Endothelial cell of umbilical vein (primary cell): ENCODE measurements around the gene DIPK1C. TPM values are rescaled to one million over a fixed set of nuclear protein-coding genes. Genes with fewer than 3 reads are reported as not detected.

ENCODE experiments used
- BruUV-seq: library from RNA; stranded (reverse); fragments of 400-500 nt; replicated peaks from 2 replicates; lab custom pipeline; 2021; lab: Mats Ljungman, UMichigan
- CTCF ChIA-PET: fragments of 300-600, 350-600 bp; sonication (Branson Sonifier 250); formaldehyde crosslinking; loops from one replicate; lab custom pipeline; 2021; ENCODE audit warnings: antibody characterized with exemption, inconsistent platforms; lab: Charles Lee
- POLR2A ChIA-PET: fragments of 300-600, 350-600 bp; sonication (Branson Sonifier 250); formaldehyde crosslinking; loops from one replicate; lab custom pipeline; 2021; ENCODE audit warnings: antibody characterized with exemption, inconsistent platforms; lab: Charles Lee
- DNase-seq: peaks from one replicate; pipeline ENCODE4 v3.0.0-alpha.2; 2011; ENCODE audit warnings: low read depth, low spot score
- FAIRE-seq: peaks from 2 replicates; lab custom pipeline; 2011; peaks lifted over from hg19 to GRCh38; lab: Jason Lieb, UNC
- H2AFZ ChIP-seq: 2 replicates; pipeline ENCODE4 v1.6.0; 2012; ENCODE audit warnings: low read depth, low read length, control low read depth, inconsistent platforms
- H3K27ac ChIP-seq: 2 replicates; pipeline ENCODE4 v1.5.1; 2011; ENCODE audit warnings: low read depth, mild to moderate bottlenecking, control low read depth, low read length, moderate library complexity; ENCODE audit not compliant: insufficient read depth
- H3K27me3 ChIP-seq, 2 experiments: 2 replicates each; pipeline versions ENCODE4 v1.6.0 to v1.6.1; 2011; ENCODE audit warnings: low read length in 2 of 2, mixed read lengths in 1 of 2; ENCODE audit not compliant: control insufficient read depth in 2 of 2, insufficient read depth in 2 of 2
- H3K36me3 ChIP-seq, 2 experiments: 2 replicates in 1 of 2; 3 replicates in 1 of 2; pipeline ENCODE4 v1.5.1; 2011; ENCODE audit warnings: low read length in 2 of 2, mild to moderate bottlenecking in 1 of 2, moderate library complexity in 1 of 2; ENCODE audit not compliant: control insufficient read depth in 2 of 2, insufficient read depth in 2 of 2; ENCODE audit errors: extremely low read depth in 1 of 2
- H3K4me1 ChIP-seq: 3 replicates; pipeline ENCODE4 v1.5.1; 2011; ENCODE audit warnings: mild to moderate bottlenecking, low read length; ENCODE audit not compliant: control insufficient read depth, insufficient read depth; ENCODE audit errors: extremely low read depth
- H3K4me2 ChIP-seq: 2 replicates; pipeline ENCODE4 v1.6.1; 2011; ENCODE audit warnings: low read length, control low read depth, mixed read lengths; ENCODE audit not compliant: insufficient read depth
- H3K4me3 ChIP-seq, 3 experiments: fragments of 200-600 bp in 1 of 3; sonication (generic), shearing (Covaris generic) in 1 of 3; replicated peaks in 1 of 3; 2 replicates each; pipeline ENCODE4 v1.5.1; 2011 to 2016; ENCODE audit warnings: control low read depth in 3 of 3, low read length in 3 of 3, mild to moderate bottlenecking in 2 of 3, inconsistent platforms in 1 of 3, low read depth in 1 of 3, moderate library complexity in 1 of 3; ENCODE audit not compliant: insufficient read depth in 1 of 3
- H3K79me2 ChIP-seq: 2 replicates; pipeline ENCODE4 v1.6.0; 2012; ENCODE audit warnings: low read length, inconsistent platforms; ENCODE audit not compliant: control insufficient read depth, insufficient read depth
- H3K9ac ChIP-seq: replicated peaks from 2 replicates; pipeline ENCODE3; 2011; ENCODE audit warnings: low read length, control low read depth; ENCODE audit not compliant: insufficient read depth; ENCODE audit errors: extremely low read depth
- H3K9me1 ChIP-seq: replicated peaks from 3 replicates; pipeline ENCODE4 v1.6.0; 2011; ENCODE audit warnings: mild to moderate bottlenecking, low read length; ENCODE audit not compliant: control insufficient read depth, insufficient read depth; ENCODE audit errors: extremely low read depth
- H3K9me3 ChIP-seq: replicated peaks from 2 replicates; pipeline ENCODE4 v1.5.1; 2012; ENCODE audit warnings: low read length, inconsistent platforms; ENCODE audit not compliant: control insufficient read depth, insufficient read depth
- H4K20me1 ChIP-seq: replicated peaks from 2 replicates; pipeline ENCODE3; 2011; ENCODE audit warnings: mild to moderate bottlenecking, low read length; ENCODE audit not compliant: control insufficient read depth, insufficient read depth; ENCODE audit errors: extremely low read depth
- EZH2 ChIP-seq: IDR thresholded peaks from 2 replicates; pipeline ENCODE4 v1.6.1; 2012; ENCODE audit warnings: borderline replicate concordance, low read depth, mild to moderate bottlenecking, moderate library complexity, low read length, inconsistent platforms; ENCODE audit not compliant: severe bottlenecking
- FOS ChIP-seq: IDR thresholded peaks from 2 replicates; pipeline ENCODE4 v1.6.1; 2011; ENCODE audit warnings: mild to moderate bottlenecking, low read length, moderate library complexity, borderline replicate concordance; ENCODE audit not compliant: insufficient read depth
- GATA2 ChIP-seq: IDR thresholded peaks from 2 replicates; pipeline ENCODE4 v1.7.0; 2011; ENCODE audit warnings: low read depth, mild to moderate bottlenecking, moderate library complexity, mixed read lengths, low read length; ENCODE audit not compliant: insufficient read length, insufficient read depth
- JUN ChIP-seq: IDR thresholded peaks from 2 replicates; pipeline ENCODE4 v1.6.1; 2011; ENCODE audit warnings: borderline replicate concordance, low read depth; ENCODE audit not compliant: insufficient read length, insufficient read depth
- MYC ChIP-seq: IDR thresholded peaks from one replicate; pipeline ENCODE4 v1.6.1; 2011; ENCODE audit warnings: mild to moderate bottlenecking, low read depth, low read length
- POLR2A ChIP-seq: IDR thresholded peaks from 2 replicates; pipeline ENCODE4 v1.6.1; 2012; ENCODE audit warnings: low read depth, mild to moderate bottlenecking, control low read depth, low read length
- POLR2AphosphoS5 ChIP-seq: IDR thresholded peaks from 2 replicates; pipeline ENCODE4 v1.6.1; 2012; ENCODE audit warnings: low read depth, mild to moderate bottlenecking, control low read depth, low read length, moderate library complexity; ENCODE audit not compliant: insufficient read depth
- dilution Hi-C: fragments of 300-500 bp; cut with MboI; formaldehyde crosslinking; loops from one replicate; pipeline ENCODE4 v1.15.0; 2019; ENCODE audit warnings: low sequenced_read_pairs; ENCODE audit not compliant: extremely low pct_ligation_motif_present
- intact Hi-C: fragments of 100-400 bp; cut with micrococcal nuclease; formaldehyde crosslinking; loops from one replicate; pipeline ENCODE4 v1.10.0; 2022
- polyA plus RNA-seq, 4 experiments: library from polyadenylated mRNA; depleted of rRNA in 3 of 4; stranded (reverse) in 3 of 4; unstranded in 1 of 4; fragments of >200 nt; gene quantifications; 2 replicates each; pipeline versions ENCODE4 v1.2.1 to v1.2.3, GENCODE V29; 2011 to 2012; ENCODE audit warnings: missing spikeins in 1 of 4
- total RNA-seq: library from RNA; stranded (reverse); gene quantifications from 2 replicates; pipeline ENCODE4 v1.2.3, GENCODE V29; 2021
- TF ChIP-seq, protein P1 (sequence below): IDR thresholded peaks from 2 replicates; pipeline ENCODE4 v1.6.1; 2011; ENCODE audit not compliant: insufficient read depth, insufficient read length
- TF ChIP-seq, protein P2 (sequence below), 2 donors: IDR thresholded peaks; 1 replicate in 1 of 2; 2 replicates in 1 of 2; pipeline ENCODE4 v1.5.1; 2011; ENCODE audit warnings: low read length in 2 of 2, mild to moderate bottlenecking in 2 of 2, moderate library complexity in 2 of 2, control low read depth in 1 of 2, inconsistent platforms in 1 of 2, low read depth in 1 of 2; ENCODE audit not compliant: insufficient read depth in 1 of 2; ENCODE audit errors: extremely low read depth in 1 of 2

DIPK1C gene
- total and polyA plus RNA-seq, 2 donors (not counting 3 experiments of a cell fraction or from before 2014, with no cell fraction given), result not detected

DNA sequence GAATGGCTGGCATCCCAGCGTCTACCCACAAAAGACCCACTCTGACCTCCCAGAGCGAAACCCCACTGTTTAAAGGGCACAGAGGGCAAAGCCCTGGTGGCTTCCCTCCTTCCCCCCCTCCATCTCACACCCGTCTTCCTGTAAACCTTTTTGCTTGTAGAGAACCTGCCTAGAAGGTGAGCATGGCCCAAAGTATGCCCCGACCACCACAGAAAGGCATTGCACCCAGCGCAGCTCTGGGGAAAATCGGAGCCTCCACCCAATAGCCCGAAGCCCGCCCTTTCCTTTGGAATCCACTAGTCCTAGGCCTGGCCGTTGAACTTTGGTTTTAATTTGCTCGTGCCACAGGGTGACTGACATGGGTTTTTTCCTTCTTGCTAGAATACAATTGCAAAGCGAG is 22.6 kb downstream of the DIPK1C start:
- Histone ChIP-seq H3K9ac (no peak overlapping the region), H3K36me3 (no peaks in the 10 kb centered on the region), H3K4me3 (no peak overlapping the region), H2AFZ (no peak overlapping the region), H3K79me2 (no peaks in the 10 kb centered on the region), H3K27ac (no peak overlapping the region), H3K9me1 (no peaks in the 10 kb centered on the region), H3K4me1 (no peaks in the 10 kb centered on the region), H3K9me3 (no peaks in the 10 kb centered on the region), H4K20me1 (no peaks in the 10 kb centered on the region), H3K4me2 (no peak overlapping the region), H3K27me3 (no peaks in the 10 kb centered on the region)
- FAIRE-seq (no peak), DNase-seq (no peak)
- POLR2A ChIA-PET, result no interaction called here
- CTCF ChIA-PET, result no interaction called here
- TF ChIP-seq EZH2, result no peak
- TF ChIP-seq, protein P1, sequence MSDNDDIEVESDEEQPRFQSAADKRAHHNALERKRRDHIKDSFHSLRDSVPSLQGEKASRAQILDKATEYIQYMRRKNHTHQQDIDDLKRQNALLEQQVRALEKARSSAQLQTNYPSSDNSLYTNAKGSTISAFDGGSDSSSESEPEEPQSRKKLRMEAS, result no peak
- dilution Hi-C loops, result no loop called here
- BruUV-seq, result no TSS peak
- intact Hi-C loops, result no loop called here

DNA sequence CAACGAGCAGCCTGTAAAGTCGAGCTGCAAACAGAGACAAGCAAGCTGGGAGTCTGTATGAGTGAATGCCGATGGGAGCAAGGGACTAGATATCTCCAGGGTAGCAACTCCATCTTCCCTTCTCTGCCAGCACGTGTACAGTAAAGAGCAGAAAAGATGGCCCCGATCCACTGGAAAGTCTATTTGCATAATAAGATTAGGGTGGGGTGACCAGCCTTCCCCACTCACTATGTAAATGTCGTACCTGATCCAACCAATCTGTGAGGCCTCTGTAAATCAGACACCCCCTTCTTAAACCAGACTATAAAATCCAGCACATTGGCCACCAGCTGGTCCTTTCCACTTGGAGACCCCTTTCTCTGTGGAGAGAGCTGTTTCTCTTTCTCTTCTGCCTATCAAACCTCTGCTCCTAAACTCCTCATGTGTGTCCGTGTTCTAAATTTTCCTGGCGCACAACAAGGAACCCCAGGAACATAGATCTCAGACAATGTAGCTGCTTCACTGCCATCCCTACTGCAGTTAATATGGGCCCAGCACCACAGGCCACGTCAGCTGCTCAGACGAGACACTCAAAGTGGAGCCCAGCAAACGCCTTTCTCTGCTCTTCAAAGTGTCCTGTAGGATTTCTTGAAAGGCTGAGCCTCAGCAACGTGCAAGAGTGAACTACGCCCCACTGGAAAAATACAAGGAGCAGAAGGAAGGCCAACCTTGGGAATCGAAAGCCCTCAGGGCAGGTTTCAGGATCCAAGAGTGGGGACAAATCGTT is 26.1 kb downstream of the DIPK1C start:
- FAIRE-seq, result no peak
- ChIA-PET POLR2A (no interaction called here), CTCF (no interaction called here)
- Histone ChIP-seq H3K79me2 (no peaks in the 10 kb centered on the region), H3K27me3 (no peaks in the 10 kb centered on the region), H3K36me3 (no peaks in the 10 kb centered on the region), H3K9me3 (peaks cover 2% of the 10 kb centered on the region), H3K4me2 (no peak overlapping the region), H3K9ac (no peak overlapping the region), H2AFZ (no peak overlapping the region), H4K20me1 (no peaks in the 10 kb centered on the region), H3K27ac (no peak overlapping the region), H3K4me1 (no peaks in the 10 kb centered on the region), H3K9me1 (no peaks in the 10 kb centered on the region), H3K4me3 (no peak overlapping the region)
- no peak for TF ChIP-seq MYC
- no peak for TF ChIP-seq JUN
- TF ChIP-seq, protein P2, sequence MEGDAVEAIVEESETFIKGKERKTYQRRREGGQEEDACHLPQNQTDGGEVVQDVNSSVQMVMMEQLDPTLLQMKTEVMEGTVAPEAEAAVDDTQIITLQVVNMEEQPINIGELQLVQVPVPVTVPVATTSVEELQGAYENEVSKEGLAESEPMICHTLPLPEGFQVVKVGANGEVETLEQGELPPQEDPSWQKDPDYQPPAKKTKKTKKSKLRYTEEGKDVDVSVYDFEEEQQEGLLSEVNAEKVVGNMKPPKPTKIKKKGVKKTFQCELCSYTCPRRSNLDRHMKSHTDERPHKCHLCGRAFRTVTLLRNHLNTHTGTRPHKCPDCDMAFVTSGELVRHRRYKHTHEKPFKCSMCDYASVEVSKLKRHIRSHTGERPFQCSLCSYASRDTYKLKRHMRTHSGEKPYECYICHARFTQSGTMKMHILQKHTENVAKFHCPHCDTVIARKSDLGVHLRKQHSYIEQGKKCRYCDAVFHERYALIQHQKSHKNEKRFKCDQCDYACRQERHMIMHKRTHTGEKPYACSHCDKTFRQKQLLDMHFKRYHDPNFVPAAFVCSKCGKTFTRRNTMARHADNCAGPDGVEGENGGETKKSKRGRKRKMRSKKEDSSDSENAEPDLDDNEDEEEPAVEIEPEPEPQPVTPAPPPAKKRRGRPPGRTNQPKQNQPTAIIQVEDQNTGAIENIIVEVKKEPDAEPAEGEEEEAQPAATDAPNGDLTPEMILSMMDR (IDR thresholded peaks at IDR 0.05; ENCODE audit: extremely low read depth in 1 of 2, insufficient read depth in 1 of 2, low read depth in 1 of 2, low read length in 2 of 2), result no peak
- no peak for TF ChIP-seq POLR2A
- no peak for TF ChIP-seq GATA2
- TF ChIP-seq, protein P1, result no peak
- no peak for TF ChIP-seq FOS
- no peak for TF ChIP-seq POLR2AphosphoS5
- TF ChIP-seq EZH2, result no peak
- intact Hi-C loops (no loop called here), dilution Hi-C loops (no loop called here)
- no peak for DNase-seq
- BruUV-seq, result no TSS peak
